Mesendoderm (in vitro differentiated cells): ENCODE measurements around the gene FBXO10.

Source experiments
- DNase-seq: peaks from one replicate; pipeline ENCODE4 v3.0.0; 2013
- H2AK5ac ChIP-seq: 2 replicates; pipeline ENCODE4 v1.6.1; 2013; ENCODE audit warnings: low read length, inconsistent platforms
- H2BK120ac ChIP-seq: 2 replicates; pipeline ENCODE4 v1.6.1; 2013; ENCODE audit warnings: low read depth, mild to moderate bottlenecking, low read length, moderate library complexity, mixed read lengths
- H2BK15ac ChIP-seq: replicated peaks from 2 replicates; pipeline ENCODE4 v1.6.1; 2013; ENCODE audit warnings: low read depth, mild to moderate bottlenecking, moderate library complexity
- H2BK5ac ChIP-seq: 2 replicates; pipeline ENCODE4 v1.6.1; 2013; ENCODE audit warnings: low read length, inconsistent platforms
- H3K18ac ChIP-seq: 2 replicates; pipeline ENCODE4 v1.6.1; 2013; ENCODE audit warnings: mild to moderate bottlenecking, low read length, mixed read lengths
- H3K23ac ChIP-seq: one replicate; pipeline ENCODE4 v1.6.1; 2013; ENCODE audit warnings: low read length
- H3K27ac ChIP-seq: 2 replicates; pipeline ENCODE4 v1.5.1; 2013; ENCODE audit warnings: low read depth, mild to moderate bottlenecking, inconsistent platforms, low read length, moderate library complexity
- H3K27me3 ChIP-seq: 2 replicates; pipeline ENCODE4 v1.6.1; 2013; ENCODE audit warnings: low read length, control low read depth, mild to moderate bottlenecking, inconsistent platforms; ENCODE audit not compliant: insufficient read depth, poor library complexity
- H3K36me3 ChIP-seq: 2 replicates; pipeline ENCODE4 v1.6.1; 2013; ENCODE audit warnings: low read length, inconsistent platforms; ENCODE audit not compliant: control insufficient read depth, insufficient read depth
- H3K4ac ChIP-seq: one replicate; pipeline ENCODE4 v1.6.1; 2013; ENCODE audit warnings: low read depth, mild to moderate bottlenecking, low read length, moderate library complexity
- H3K4me1 ChIP-seq: 2 replicates; pipeline ENCODE4 v1.6.1; 2013; ENCODE audit warnings: low read depth, low read length, inconsistent platforms; ENCODE audit not compliant: control insufficient read depth
- H3K4me2 ChIP-seq: 2 replicates; pipeline ENCODE4 v1.6.1; 2013; ENCODE audit warnings: low read length
- H3K4me3 ChIP-seq: 2 replicates; pipeline ENCODE4 v1.5.1; 2013; ENCODE audit warnings: mild to moderate bottlenecking, low read length
- H3K56ac ChIP-seq: one replicate; pipeline ENCODE4 v1.6.1; 2013; ENCODE audit warnings: low read length
- H3K79me1 ChIP-seq: 2 replicates; pipeline ENCODE4 v1.6.1; 2013; ENCODE audit warnings: low read length, inconsistent platforms
- H3K79me2 ChIP-seq: 2 replicates; pipeline ENCODE4 v1.6.1; 2013; ENCODE audit warnings: mild to moderate bottlenecking, low read length; ENCODE audit not compliant: control insufficient read depth, insufficient read depth
- H3K9ac ChIP-seq: 2 replicates; pipeline ENCODE4 v1.6.1; 2013; ENCODE audit warnings: low read length, inconsistent platforms
- H4K5ac ChIP-seq: one replicate; pipeline ENCODE4 v1.6.1; 2013; ENCODE audit warnings: low read length
- H4K8ac ChIP-seq: one replicate; pipeline ENCODE4 v1.6.1; 2013; ENCODE audit warnings: low read depth, mild to moderate bottlenecking, control low read depth, low read length, moderate library complexity
- WGBS: extraction: QIAGEN DNeasy Blood & Tissue Kit; methylation state at CpG from one replicate; pipeline ENCODE4 v1.1.7; 2013; ENCODE audit warnings: low lambda C conversion rate, missing lambda C conversion rate; ENCODE audit not compliant: insufficient coverage; ENCODE audit errors: extremely low coverage; 5-methylcytosine and 5-hydroxymethylcytosine counted together

The FBXO10 gene

DNA sequence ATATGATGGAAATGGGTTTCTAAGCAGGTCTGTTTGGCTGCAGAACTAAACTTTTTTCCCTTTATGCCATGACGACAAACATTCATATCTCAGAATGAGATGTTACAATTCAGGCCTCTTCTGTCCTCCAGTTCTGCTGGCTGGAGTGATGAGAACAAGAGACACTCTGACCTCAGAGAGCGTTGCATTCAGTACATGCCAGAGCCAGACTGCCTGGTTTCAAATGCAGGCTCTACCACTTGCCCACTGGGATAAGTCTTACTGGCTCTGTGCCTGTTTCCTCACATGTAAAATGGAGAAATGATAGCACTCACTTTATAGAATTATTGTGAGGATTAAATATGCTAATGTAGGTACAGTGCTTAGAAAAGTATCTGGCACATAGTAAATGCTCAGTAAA is 41.0 kb upstream of the FBXO10 start:
- no peak overlapping the region for H3K18ac ChIP-seq
- no peak overlapping the region for H2BK15ac ChIP-seq
- H3K23ac ChIP-seq = no peak overlapping the region
- H3K56ac ChIP-seq = no peak overlapping the region
- no peaks in the 10 kb centered on the region for H3K4me1 ChIP-seq
- no peak for DNase-seq
- no peaks in the 10 kb centered on the region for H3K27me3 ChIP-seq
- H3K36me3 ChIP-seq = no peaks in the 10 kb centered on the region
- no peaks in the 10 kb centered on the region for H3K79me2 ChIP-seq
- H3K4ac ChIP-seq = no peak overlapping the region
- H2AK5ac ChIP-seq = no peak overlapping the region
- no peak overlapping the region for H2BK120ac ChIP-seq
- H3K9ac ChIP-seq = no peak overlapping the region
- H4K5ac ChIP-seq = no peak overlapping the region
- H3K27ac ChIP-seq = no peak overlapping the region
- H2BK5ac ChIP-seq = no peak overlapping the region
- WGBS = no CpG with 5 or more reads among the region's 2 CpGs
- H3K79me1 ChIP-seq = no peaks in the 10 kb centered on the region
- H3K4me3 ChIP-seq = no peak overlapping the region
- H4K8ac ChIP-seq = no peak overlapping the region
- no peak overlapping the region for H3K4me2 ChIP-seq

DNA sequence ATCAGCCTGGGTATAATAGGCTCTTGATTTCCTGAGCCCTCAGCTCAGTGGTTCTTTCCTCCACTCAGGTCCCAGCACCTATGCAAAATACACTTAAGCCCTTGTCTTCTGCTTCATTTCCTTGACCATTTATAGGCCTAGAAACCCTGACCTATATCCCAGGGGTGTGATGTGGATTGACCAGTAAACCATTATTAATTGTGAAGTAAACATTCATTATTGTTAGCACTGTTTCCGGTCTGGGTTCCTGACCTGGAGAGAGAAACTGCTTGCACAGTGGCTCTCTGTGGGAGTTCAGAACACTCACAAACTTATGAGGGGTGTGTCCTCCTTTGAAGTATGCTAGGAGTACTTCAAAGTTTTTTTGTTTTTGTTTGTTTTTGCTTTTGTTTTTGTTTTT is 35.8 kb upstream of the FBXO10 start:
- Histone ChIP-seq H3K23ac (no peak overlapping the region), H3K79me2 (no peaks in the 10 kb centered on the region), H2BK120ac (no peak overlapping the region), H3K56ac (no peak overlapping the region), H2BK15ac (no peak overlapping the region), H3K18ac (no peak overlapping the region), H3K4ac (no peak overlapping the region), H4K8ac (no peak overlapping the region), H3K4me3 (no peak overlapping the region), H3K27ac (no peak overlapping the region), H3K4me2 (no peak overlapping the region), H3K9ac (no peak overlapping the region), H2BK5ac (no peak overlapping the region), H4K5ac (no peak overlapping the region), H3K27me3 (no peaks in the 10 kb centered on the region), H3K36me3 (no peaks in the 10 kb centered on the region), H3K4me1 (no peaks in the 10 kb centered on the region), H3K79me1 (no peaks in the 10 kb centered on the region), H2AK5ac (no peak overlapping the region)
- no CpG with 5 or more reads among the region's 1 CpG for WGBS
- DNase-seq = no peak

DNA sequence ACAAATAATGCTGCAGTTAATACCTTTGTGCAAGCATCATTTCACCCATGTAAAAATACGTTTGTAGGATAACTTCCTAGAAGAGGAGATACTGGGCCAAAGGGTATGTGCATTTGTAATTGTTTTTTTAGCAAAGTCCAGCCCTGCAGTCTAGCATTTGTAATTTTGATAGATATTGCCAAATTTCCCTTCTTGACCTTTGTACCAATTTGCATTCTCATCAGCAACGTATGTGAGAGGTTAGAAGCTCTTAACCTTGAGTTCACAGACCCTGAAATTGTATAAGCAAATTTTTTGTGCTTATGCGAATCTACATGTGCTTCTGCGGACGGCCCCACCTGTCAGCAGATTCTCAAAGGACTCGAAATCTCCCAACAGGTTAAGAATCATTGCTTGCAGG is 34.8 kb upstream of the FBXO10 start:
- H3K4ac ChIP-seq = no peak overlapping the region
- no peaks in the 10 kb centered on the region for H3K36me3 ChIP-seq
- no peak overlapping the region for H3K4me3 ChIP-seq
- H2BK5ac ChIP-seq = no peak overlapping the region
- no peaks in the 10 kb centered on the region for H3K27me3 ChIP-seq
- no peak overlapping the region for H2BK15ac ChIP-seq
- no peak overlapping the region for H3K4me2 ChIP-seq
- no peak overlapping the region for H4K8ac ChIP-seq
- no peak overlapping the region for H3K27ac ChIP-seq
- no peak overlapping the region for H2BK120ac ChIP-seq
- H3K9ac ChIP-seq = no peak overlapping the region
- H3K79me1 ChIP-seq = no peaks in the 10 kb centered on the region
- DNase-seq = no peak
- H3K4me1 ChIP-seq = no peaks in the 10 kb centered on the region
- WGBS = no CpG with 5 or more reads among the region's 6 CpGs
- H3K23ac ChIP-seq = no peak overlapping the region
- H4K5ac ChIP-seq = no peak overlapping the region
- no peak overlapping the region for H2AK5ac ChIP-seq
- H3K56ac ChIP-seq = no peak overlapping the region
- H3K18ac ChIP-seq = no peak overlapping the region
- no peaks in the 10 kb centered on the region for H3K79me2 ChIP-seq

DNA sequence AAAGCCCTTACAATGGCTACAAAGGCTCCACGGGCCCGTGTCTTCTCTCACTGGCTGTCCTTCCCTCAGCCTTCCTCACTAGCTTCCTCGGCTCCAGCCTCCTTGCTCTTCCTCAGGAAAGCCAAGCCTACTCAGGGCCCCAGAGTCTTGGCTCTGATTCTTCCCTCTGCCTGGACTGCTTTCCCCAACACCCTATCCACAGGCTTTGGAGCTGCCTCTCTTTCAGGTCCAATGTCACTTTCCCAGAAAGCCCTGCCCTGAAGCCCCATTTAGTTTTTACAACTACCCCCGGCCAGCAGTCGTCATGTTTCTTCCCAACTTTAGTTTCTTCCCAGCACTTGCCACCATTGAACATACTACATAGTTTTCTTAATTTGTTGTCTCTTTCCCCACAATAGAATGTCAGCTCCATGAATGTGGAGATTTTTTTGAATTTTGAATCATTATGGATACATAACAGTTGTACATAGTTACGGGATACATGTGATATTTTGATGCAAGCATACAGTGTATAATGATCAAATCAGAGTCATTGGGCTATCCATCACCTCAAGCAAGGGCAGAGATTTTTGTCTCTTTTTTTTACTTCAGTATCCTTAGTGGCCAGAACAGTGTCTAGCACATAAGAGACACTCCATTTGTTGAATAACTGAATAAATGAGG is 33.7 kb upstream of the FBXO10 start:
- Histone ChIP-seq H3K4me2 (no peak overlapping the region), H3K36me3 (no peaks in the 10 kb centered on the region), H2AK5ac (no peak overlapping the region), H3K79me1 (no peaks in the 10 kb centered on the region), H3K79me2 (no peaks in the 10 kb centered on the region), H2BK15ac (no peak overlapping the region), H3K23ac (no peak overlapping the region), H3K27me3 (no peaks in the 10 kb centered on the region), H3K56ac (no peak overlapping the region), H3K9ac (no peak overlapping the region), H3K27ac (no peak overlapping the region), H3K18ac (no peak overlapping the region), H4K8ac (no peak overlapping the region), H2BK120ac (no peak overlapping the region), H3K4ac (no peak overlapping the region), H2BK5ac (no peak overlapping the region), H3K4me3 (no peak overlapping the region), H4K5ac (no peak overlapping the region), H3K4me1 (no peaks in the 10 kb centered on the region)
- no peak for DNase-seq
- WGBS = no CpG with 5 or more reads among the region's 6 CpGs

DNA sequence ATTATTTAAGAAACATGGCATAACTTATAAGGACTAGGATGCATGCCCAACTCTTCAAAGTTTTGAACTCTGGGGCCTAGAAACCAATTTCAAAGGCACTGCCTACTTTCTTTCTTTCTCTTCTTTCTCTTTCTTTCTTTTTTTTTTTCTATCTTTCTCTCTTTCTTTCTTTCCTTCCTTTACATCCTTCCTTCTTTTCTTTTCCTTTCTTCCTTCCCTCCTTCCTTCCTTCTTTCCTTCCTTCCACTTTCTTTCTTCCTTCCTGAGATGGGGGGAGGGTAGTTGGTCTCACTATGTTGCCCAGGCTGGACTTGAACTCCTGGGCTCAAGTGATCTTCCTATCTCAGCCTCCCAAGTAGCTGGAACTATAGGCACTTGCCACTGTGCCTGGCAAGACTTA is 32.1 kb upstream of the FBXO10 start:
- Histone ChIP-seq H2AK5ac (no peak overlapping the region), H3K9ac (no peak overlapping the region), H3K23ac (no peak overlapping the region), H3K27ac (no peak overlapping the region), H3K4me1 (no peaks in the 10 kb centered on the region), H2BK15ac (no peak overlapping the region), H2BK120ac (no peak overlapping the region), H3K4ac (no peak overlapping the region), H3K4me2 (no peak overlapping the region), H3K79me1 (no peaks in the 10 kb centered on the region), H3K79me2 (no peaks in the 10 kb centered on the region), H2BK5ac (no peak overlapping the region), H3K18ac (no peak overlapping the region), H3K27me3 (no peaks in the 10 kb centered on the region), H4K5ac (no peak overlapping the region), H3K4me3 (no peak overlapping the region), H3K56ac (no peak overlapping the region), H3K36me3 (no peaks in the 10 kb centered on the region), H4K8ac (no peak overlapping the region)
- no peak for DNase-seq

DNA sequence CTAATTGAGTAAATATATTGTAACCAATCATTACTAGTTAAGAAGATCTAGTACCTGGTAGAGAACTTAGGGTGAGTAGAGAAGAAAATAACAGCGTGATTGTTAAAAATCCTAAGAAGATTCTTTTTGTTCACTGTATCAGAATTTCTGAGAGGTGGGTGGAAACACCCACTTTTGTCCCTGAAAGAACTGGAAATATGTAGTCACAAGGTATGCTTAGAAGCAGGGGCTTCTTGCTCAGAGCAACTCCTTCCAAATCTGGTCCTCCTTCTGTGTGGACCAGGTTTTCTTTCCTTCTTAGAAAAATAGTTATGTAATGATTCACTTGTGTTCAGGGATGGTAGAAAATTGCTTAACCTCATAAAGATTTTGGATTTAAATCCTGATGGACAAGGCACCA is 28.1 kb upstream of the FBXO10 start:
- Histone ChIP-seq H3K56ac (no peak overlapping the region), H2BK120ac (no peak overlapping the region), H3K4me3 (no peak overlapping the region), H2AK5ac (no peak overlapping the region), H2BK15ac (no peak overlapping the region), H3K79me1 (no peaks in the 10 kb centered on the region), H4K8ac (no peak overlapping the region), H3K9ac (no peak overlapping the region), H3K27me3 (no peaks in the 10 kb centered on the region), H2BK5ac (no peak overlapping the region), H3K23ac (no peak overlapping the region), H3K27ac (no peak overlapping the region), H4K5ac (no peak overlapping the region), H3K36me3 (no peaks in the 10 kb centered on the region), H3K4me1 (no peaks in the 10 kb centered on the region), H3K4me2 (no peak overlapping the region), H3K18ac (no peak overlapping the region), H3K79me2 (no peaks in the 10 kb centered on the region), H3K4ac (no peak overlapping the region)
- no peak for DNase-seq
- WGBS = no CpG with 5 or more reads among the region's 1 CpG
